NB4 (cell line): Measurements from ENCODE around the gene NME7.

Experiments used
- DNase-seq: peaks from one replicate; pipeline ENCODE4 v3.0.0; 2010; ENCODE audit warnings: low read depth
- H3K4me3 ChIP-seq: one replicate; pipeline ENCODE4 v1.5.1; 2011; ENCODE audit warnings: mild to moderate bottlenecking, low read depth, low read length, moderate library complexity
- CTCF ChIP-seq: IDR thresholded peaks from one replicate; pipeline ENCODE4 v1.5.1; 2012; ENCODE audit warnings: low read depth, low read length
- MAX ChIP-seq: IDR thresholded peaks from 2 replicates; pipeline ENCODE4 v1.6.1; 2011; ENCODE audit warnings: low read depth, low read length
- MYC ChIP-seq: IDR thresholded peaks from 2 replicates; pipeline ENCODE4 v1.6.1; 2011; ENCODE audit warnings: low read depth, low read length
- POLR2A ChIP-seq: IDR thresholded peaks from 2 replicates; pipeline ENCODE4 v1.6.1; 2011; ENCODE audit warnings: mild to moderate bottlenecking; ENCODE audit not compliant: insufficient read length; ENCODE audit errors: extremely low read depth

NME7 gene

GRCh38 chr1:169261884-169262283 is 105.7 kb downstream of the NME7 start:
- H3K4me3 ChIP-seq, result no peak overlapping the region
- DNase-seq, result no peak
- TF ChIP-seq CTCF (no peak), MYC (no peak), POLR2A (no peak), MAX (no peak)

- DNase-seq, result peak; percentile 67
- TF ChIP-seq POLR2A (no peak), MAX (no peak), MYC (no peak), CTCF (no peak)
- no peak overlapping the region for H3K4me3 ChIP-seq
Measured at GRCh38 chr1:169260478-169261151, 107.0 kb downstream of the NME7 start.

GRCh38 chr1:169259816-169260215 is 107.8 kb downstream of the NME7 start:
- TF ChIP-seq MYC, result no peak
- TF ChIP-seq MAX, result no peak
- TF ChIP-seq CTCF, result no peak
- no peak for TF ChIP-seq POLR2A
- no peak overlapping the region for H3K4me3 ChIP-seq
- peak; percentile 60 for DNase-seq

- H3K4me3 ChIP-seq, result no peak overlapping the region
- no peak for DNase-seq
Measured at GRCh38 chr1:169250795-169251194, 116.8 kb downstream of the NME7 start.

GRCh38 chr1:169250022-169250421 is 117.6 kb downstream of the NME7 start:
- TF ChIP-seq MYC (no peak), POLR2A (no peak), CTCF (no peak), MAX (no peak)
- no peak overlapping the region for H3K4me3 ChIP-seq
- no peak for DNase-seq

More at GRCh38 chr1:169250795-169251194, 116.8 kb downstream of the NME7 start:
- TF ChIP-seq MYC (no peak), MAX (no peak)

- TF ChIP-seq CTCF (no peak), MAX (no peak), POLR2A (no peak), MYC (no peak)
- DNase-seq, result no peak
- H3K4me3 ChIP-seq, result no peak overlapping the region
Measured at GRCh38 chr1:169249611-169250010, 118.0 kb downstream of the NME7 start.
